NCI-H82 treated with DMSO at 0.1 percent for 48 hours (cell line): ENCODE results near the gene LRP1B.
"Not testable (repeated sequence)": the region's sequence is repeated elsewhere in the genome, so short reads cannot be mapped to it uniquely, and the experiment has no call there.

Experiments
- DNase-seq: peaks from one replicate; lab custom pipeline; 2025; ENCODE audit not compliant: unreplicated experiment; lab: John Stamatoyannopoulos, UW

The LRP1B gene

GRCh38 chr2:140975237-140975636 is 1155.6 kb downstream of the LRP1B start:
- no peak for DNase-seq

DNA sequence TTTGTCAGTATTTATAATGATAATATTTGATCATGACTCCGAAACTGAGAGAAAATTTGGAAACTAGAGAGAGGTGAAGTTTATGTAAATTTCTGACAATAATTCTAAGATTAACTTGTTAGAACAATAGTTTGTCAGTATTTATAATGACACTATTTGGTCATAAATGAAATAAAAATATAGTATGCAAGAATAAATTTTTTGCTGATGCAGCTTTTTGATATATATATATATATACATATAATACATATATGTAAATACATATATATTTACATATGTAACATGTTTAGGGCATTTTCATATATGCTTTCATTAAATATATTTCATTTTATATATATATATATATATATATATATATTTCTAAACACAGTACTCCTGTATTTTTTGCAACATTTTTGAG is 1158.1 kb downstream of the LRP1B start:
- no peak for DNase-seq

- not testable (repeated sequence) for DNase-seq
These were observed 1166.5 kb downstream of the LRP1B start for GRCh38 chr2:140964324-140964723.

DNA sequence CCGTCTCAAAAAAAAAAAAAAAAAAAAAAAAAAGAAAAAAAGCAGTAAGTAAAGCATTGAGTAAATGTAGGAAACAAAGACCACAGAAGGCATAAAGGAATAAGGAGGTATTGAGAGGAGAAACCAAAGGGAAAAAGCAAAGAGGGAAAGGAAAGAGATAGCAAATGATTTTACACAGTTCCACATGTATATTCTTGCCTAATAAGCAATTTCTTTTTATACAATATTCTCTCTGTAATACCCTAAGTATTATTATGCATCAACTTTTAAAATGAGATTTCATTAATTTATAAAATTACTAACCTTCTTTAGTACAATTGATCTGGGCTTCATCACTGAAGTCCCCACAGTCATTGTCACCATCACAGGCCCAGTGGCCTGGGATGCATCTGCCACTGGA is 1180.9 kb downstream of the LRP1B start:
- DNase-seq, result no peak

DNA sequence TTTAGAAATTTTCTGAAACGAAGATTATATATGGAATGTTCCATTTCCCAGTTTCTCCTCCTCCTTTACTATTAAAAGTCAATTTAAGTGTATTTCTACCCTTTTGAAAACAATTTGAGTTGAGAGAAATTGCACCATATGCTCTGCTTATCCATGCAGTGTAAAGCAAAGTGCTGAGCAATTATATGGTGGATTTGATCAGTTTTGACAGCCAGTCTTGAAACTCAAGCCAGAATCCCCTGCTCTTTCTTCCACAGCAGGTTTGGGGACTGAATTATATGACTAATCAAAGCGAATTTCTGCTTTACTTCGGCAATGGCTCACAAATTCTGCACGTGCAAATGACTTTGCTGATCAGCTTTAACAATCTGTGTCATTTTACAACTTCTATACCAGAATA is 1183.6 kb downstream of the LRP1B start:
- no peak for DNase-seq

GRCh38 chr2:140943867-140944266 is 1186.9 kb downstream of the LRP1B start:
- no peak for DNase-seq

DNA sequence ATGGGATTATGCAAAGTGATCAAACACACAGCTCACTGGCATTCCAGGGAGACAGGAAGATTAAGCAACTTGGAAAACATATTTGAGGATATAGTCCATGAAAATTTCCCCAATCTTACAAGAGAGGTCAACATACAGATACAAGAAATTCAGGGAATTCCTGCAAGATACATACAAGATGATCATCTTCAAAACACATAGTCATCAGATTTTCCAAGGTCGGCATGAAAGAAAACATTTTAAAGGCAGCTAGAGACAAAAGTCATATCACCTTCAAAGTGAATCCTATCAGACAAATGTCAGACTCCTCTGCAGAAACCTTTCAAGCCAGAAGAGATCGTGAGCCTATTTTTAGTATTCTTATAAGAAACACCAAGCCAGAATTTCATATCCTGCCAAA is 1188.5 kb downstream of the LRP1B start:
- DNase-seq, result no peak

DNA sequence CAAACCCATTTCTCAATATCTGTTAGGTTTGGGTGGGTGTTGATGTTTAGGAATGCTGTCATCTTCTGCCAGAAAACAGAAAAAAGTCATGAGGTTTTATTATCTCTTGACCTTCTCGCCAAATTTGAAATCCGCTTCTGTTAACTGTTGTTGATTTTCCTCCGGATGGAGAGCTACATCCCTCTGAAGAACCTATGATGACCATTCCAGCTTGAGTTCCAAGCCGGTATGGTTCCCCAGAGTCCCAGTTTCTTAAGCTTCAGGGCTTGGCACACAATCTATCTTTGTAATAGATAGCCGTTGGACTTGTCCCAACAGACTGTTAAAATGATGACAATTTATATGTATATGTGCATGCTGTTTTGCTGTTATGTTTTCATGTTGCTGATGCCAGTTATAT is 1201.0 kb downstream of the LRP1B start:
- DNase-seq, result no peak

DNA sequence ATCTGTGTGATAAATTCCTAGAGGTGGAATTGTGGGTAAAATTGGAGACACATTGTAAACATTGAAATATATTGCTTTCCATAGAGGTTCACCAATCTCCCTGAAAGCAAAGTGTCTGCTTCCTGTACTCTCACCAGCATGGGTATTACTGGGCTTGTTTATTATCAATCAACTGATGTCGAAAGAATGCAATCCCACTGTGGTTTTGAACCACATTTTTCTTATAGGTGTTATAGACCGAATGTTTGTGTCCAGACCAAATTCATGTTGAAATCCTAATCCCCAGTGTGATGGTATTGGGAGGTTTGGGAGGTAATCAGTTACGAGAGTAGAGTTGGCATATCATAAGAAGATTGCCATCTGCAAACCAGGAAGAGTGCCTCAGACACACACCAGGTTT is 1212.4 kb downstream of the LRP1B start:
- no peak for DNase-seq

- no peak for DNase-seq
These were observed 1214.4 kb downstream of the LRP1B start for GRCh38 chr2:140916410-140916809.

DNA sequence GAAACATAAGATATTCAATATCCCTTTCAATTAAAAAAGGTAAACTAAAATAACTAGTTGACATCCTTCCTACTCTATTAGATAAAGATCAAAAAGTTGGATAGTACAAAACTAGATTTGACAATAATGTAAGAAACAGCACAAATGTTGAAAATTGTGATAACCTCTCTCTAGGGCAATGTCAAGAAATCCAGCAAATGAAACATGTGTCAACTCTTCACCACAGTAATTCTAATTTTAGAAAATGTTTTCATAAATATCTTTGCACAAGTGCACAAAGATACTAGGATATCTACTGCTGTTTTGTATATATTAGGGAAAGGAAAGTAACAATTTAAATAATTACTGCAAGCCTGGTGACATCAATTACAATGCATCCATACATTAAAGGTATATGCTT is 1220.1 kb downstream of the LRP1B start:
- DNase-seq, result no peak

- peak; percentile 16 for DNase-seq
These were observed 1225.6 kb downstream of the LRP1B start for GRCh38 chr2:140905083-140905781.

DNA sequence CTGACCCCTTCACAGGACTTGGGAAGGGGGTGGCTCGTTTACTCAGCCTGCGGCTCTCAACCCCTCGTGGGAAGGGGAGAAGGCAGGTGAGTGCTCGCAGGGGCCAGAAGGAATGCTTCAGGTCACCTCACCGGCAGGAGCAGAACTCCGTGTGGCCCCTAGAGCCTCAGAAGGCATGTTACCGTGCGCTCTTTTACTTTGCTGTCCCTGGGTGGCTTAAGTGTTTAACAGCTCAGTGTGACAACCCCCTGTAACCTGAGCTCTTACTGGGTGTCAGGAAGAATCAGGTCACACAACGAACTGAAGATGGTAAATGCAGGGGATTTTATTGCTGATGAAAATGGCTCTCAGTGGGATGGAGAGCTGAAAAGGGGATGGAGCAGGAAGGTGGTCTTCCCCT is 1235.4 kb downstream of the LRP1B start:
- DNase-seq, result no peak

GRCh38 chr2:140893685-140894084 is 1237.1 kb downstream of the LRP1B start:
- no peak for DNase-seq

GRCh38 chr2:140892911-140893637 is 1237.7 kb downstream of the LRP1B start:
- no peak for DNase-seq

DNA sequence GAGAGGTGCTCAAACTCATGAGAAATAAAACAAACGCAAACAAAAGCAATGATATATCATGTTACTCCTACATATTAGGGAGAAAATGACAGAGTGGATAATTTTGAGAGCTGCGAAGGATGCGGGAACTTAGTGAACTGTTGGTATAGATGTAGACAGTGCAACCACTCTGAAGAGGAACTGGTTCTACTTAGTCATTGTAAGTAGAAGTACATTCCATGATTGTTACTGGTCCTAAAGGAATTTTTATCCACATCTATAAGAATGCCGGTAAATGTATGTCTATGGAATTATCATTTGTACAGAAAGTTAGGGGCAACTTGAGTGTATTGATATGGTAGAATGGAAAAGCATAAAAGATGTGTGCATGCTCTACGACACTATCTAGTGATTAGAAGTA is 1238.4 kb downstream of the LRP1B start:
- no peak for DNase-seq

DNA sequence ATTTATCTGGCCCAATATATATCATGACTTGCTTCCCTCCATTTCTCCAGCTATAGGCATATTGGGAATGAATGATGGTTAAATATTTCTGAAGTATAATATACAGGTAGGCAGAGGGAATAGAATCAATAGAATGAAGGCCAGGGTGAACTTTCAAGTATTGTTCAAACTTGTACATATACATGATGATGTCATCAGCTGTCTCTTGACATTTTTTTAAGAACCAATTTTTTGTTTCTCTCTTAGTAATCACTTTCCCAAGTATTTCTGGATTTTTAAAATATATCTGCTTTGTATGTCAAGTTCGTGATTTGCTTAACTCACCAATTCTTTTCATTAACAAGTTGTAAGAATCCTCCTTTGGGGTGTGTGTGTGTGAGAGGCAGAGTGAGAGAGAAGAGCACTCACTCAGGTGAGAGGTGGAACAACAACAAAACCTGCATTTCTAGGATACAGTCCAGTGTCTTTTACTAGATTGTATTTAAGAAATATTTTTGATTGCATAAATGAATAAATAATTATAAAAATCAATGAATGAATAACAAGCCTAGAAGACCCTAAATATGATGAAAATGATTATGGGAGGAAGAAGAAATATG is 1239.1 kb downstream of the LRP1B start:
- no peak for DNase-seq

GRCh38 chr2:140882671-140883620 is 1247.9 kb downstream of the LRP1B start:
- DNase-seq, result no peak

DNA sequence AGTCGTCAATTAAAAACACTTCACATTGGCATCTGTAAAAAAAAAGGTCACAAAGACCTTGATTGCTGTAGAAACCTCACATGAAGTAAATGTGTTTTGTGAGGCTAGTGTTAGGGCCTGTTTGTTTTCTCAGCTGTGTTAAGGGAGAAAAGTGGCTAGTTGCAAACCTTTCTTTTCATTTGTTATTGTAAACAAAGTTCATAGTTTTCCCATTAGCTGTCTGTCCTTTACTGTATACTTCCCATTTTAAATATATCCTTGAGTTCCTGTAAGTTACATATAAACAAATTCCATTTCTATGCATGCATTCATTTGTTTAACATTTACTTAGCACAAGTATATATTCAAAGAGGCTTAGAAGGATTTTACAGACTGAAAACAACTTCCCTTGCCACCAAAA is 1250.2 kb downstream of the LRP1B start:
- no peak for DNase-seq

GRCh38 chr2:140876015-140876414 is 1254.8 kb downstream of the LRP1B start:
- DNase-seq, result no peak

- DNase-seq, result no peak
These were observed 1256.8 kb downstream of the LRP1B start for GRCh38 chr2:140873915-140874531.
